Transverse colon (tissue), 4 donors: Measurements from ENCODE around the gene CIROP. TPM values are rescaled to one million over a fixed set of nuclear protein-coding genes. Genes with fewer than 3 reads are reported as not detected.

Experiments used
- DNase-seq: peaks from one replicate; pipeline ENCODE4 v3.0.0-alpha.2; 2019
- H3K27ac ChIP-seq, 4 donors: fragments of 200-600 bp; sonication (generic); 2 replicates each; pipeline ENCODE4 v1.5.1; 2016 to 2018; ENCODE audit warnings: inconsistent platforms in 4 of 4
- H3K27me3 ChIP-seq: fragments of 200-600 bp; sonication (generic); 2 replicates; pipeline ENCODE4 v1.5.1; 2017; ENCODE audit warnings: inconsistent platforms
- H3K36me3 ChIP-seq, 4 donors: fragments of 200-600 bp; sonication (generic); 2 replicates each; pipeline ENCODE4 v1.5.1; 2017 to 2019; ENCODE audit warnings: inconsistent platforms in 4 of 4
- H3K4me1 ChIP-seq, 4 donors: fragments of 200-600 bp; sonication (generic); 2 replicates each; pipeline ENCODE4 v1.5.1; 2017 to 2020; ENCODE audit warnings: inconsistent platforms in 4 of 4
- H3K4me3 ChIP-seq, 4 donors: fragments of 200-600 bp; sonication (generic); 1 replicate in 1 of 4; 2 replicates in 3 of 4; pipeline versions ENCODE4 v1.5.1 to v1.6.1; 2017 to 2019; ENCODE audit warnings: inconsistent platforms in 4 of 4
- H3K9me3 ChIP-seq, 2 donors: fragments of 200-600 bp; sonication (generic); 2 replicates each; pipeline ENCODE4 v1.5.1; 2017 to 2019; ENCODE audit warnings: inconsistent platforms in 2 of 2
- EP300 ChIP-seq: sonication (generic); formaldehyde crosslinking; IDR thresholded peaks from one replicate; pipeline ENCODE4 v1.6.1; 2017; ENCODE audit warnings: antibody characterized with exemption, low read depth
- POLR2A ChIP-seq: fragments of 450-650 bp; IDR thresholded peaks from one replicate; pipeline ENCODE4 v1.6.1; 2016; ENCODE audit warnings: antibody characterized with exemption, mild to moderate bottlenecking, moderate library complexity
- POLR2AphosphoS5 ChIP-seq, 3 donors: sonication (generic); formaldehyde crosslinking; IDR thresholded peaks; one replicate each; pipeline ENCODE4 v1.6.1; 2016; ENCODE audit warnings: antibody characterized with exemption in 3 of 3
- WGBS, 2 donors: methylation state at CpG; one replicate each; pipeline ENCODE4 v1.1.5; 2018; ENCODE audit warnings: low coverage in 1 of 2; 5-methylcytosine and 5-hydroxymethylcytosine counted together
- in situ Hi-C, 4 donors: fragments of 200-750 bp; cut with MboI; loops; one replicate each; pipeline versions ENCODE4 v1.15.0 to v1.15.1; 2017; ENCODE audit warnings: low sequenced_read_pairs in 3 of 4, low pct_ligation_motif_present in 1 of 4, low pct_unique_long_range_greater_than_20kb in 1 of 4
- intact Hi-C: fragments of 100-400 bp; cut with DNase I; formaldehyde crosslinking; loops from one replicate; pipeline ENCODE4 v1.15.1; 2023; ENCODE audit warnings: low total_unique reads
- total RNA-seq, 4 donors: library from RNA; depleted of rRNA; stranded (reverse); fragments of >200 nt; gene quantifications; one replicate each; pipeline ENCODE4 v1.1.0, GENCODE V29; 2016
- TF ChIP-seq, protein P1 (sequence below), 5 experiments: fragments of 200-600 bp in 3 of 5; fragments of 450-650 bp in 2 of 5; sonication (generic) in 3 of 5; IDR thresholded peaks; 1 replicate in 2 of 5; 2 replicates in 3 of 5; pipeline ENCODE4 v1.5.1; 2016 to 2017; ENCODE audit warnings: antibody characterized with exemption in 5 of 5, inconsistent platforms in 3 of 5, mild to moderate bottlenecking in 2 of 5, moderate library complexity in 1 of 5

Gene CIROP
- total RNA-seq, 4 donors from 2014 or later = not detected

DNA sequence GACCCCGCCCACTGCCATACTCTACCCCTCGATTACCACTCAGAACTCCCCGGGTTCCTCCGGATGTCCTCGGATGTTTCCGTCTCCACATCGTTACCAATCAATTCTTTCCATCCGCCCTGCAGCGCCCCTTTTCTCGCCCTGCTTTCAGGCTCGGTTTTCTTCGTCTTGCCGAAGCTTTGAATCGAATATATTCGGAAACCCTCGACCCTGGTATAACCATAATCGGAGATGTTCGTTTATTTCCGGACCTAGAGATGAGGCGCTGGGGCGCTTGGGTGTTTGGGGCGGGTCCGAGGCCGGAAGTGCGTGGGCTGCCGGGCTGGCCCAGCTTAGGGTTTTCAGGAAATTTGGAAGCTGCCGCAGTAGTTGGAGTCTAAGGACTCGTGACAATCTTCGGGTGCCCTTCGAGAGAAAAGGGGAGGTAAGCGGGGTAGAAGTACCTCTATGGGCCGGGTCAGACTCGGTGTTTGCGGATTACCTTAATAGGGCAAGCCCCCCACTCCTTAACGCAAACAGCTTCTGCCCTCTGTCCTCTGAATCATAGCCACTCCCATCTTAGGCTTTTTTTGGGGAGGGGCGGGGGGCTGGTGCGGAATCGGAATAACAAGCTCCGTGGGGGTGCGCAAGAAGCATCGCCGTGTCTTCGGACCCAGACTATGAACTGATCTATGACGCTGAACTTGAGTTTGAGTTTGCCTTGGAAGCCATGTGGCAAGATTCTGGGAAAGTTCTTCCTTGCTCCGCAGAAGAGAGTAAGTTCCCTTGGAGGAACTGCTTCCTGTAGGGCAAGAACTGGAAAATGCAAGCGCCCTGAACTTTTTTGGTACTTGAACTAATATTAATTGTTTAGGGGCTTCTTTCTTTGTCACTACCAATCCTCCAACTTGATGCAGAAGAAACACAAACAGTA is 9.3 kb downstream of the CIROP start, which contains the start of gene C14orf119:
C14orf119 (plus strand) TSS at position 310 of the 913 bp plus-strand sequence. CDS start 2,154 bp downstream, outside the sequence.
- Histone ChIP-seq H3K27ac (peak within 1 kb of the TSS; percentile 94 to 100 (median 98)), H3K27me3 (no peaks in the 10 kb centered on the region), H3K9me3 (no peaks in the 10 kb centered on the region), H3K4me3 (peak within 1 kb of the TSS; percentile 65 to 93 (median 84)), H3K4me1 (peaks cover 22 to 39% (median 26%) of the 10 kb centered on the region in 4 donors), H3K36me3 (peaks cover 0 to 29% (median 8%) of the 10 kb centered on the region in 4 donors)
- peak; percentile 100 for DNase-seq
- TF ChIP-seq POLR2A (peak; percentile 83), POLR2AphosphoS5 (IDR thresholded peaks at IDR 0.05) (peak; percentile 88 to 89 (median 89))
- TF ChIP-seq, protein P1, sequence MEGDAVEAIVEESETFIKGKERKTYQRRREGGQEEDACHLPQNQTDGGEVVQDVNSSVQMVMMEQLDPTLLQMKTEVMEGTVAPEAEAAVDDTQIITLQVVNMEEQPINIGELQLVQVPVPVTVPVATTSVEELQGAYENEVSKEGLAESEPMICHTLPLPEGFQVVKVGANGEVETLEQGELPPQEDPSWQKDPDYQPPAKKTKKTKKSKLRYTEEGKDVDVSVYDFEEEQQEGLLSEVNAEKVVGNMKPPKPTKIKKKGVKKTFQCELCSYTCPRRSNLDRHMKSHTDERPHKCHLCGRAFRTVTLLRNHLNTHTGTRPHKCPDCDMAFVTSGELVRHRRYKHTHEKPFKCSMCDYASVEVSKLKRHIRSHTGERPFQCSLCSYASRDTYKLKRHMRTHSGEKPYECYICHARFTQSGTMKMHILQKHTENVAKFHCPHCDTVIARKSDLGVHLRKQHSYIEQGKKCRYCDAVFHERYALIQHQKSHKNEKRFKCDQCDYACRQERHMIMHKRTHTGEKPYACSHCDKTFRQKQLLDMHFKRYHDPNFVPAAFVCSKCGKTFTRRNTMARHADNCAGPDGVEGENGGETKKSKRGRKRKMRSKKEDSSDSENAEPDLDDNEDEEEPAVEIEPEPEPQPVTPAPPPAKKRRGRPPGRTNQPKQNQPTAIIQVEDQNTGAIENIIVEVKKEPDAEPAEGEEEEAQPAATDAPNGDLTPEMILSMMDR (IDR thresholded peaks at IDR 0.05) = no peak
- 0 to 1% methylated on average over 19 to 46 of the region's 46 CpGs for WGBS, 2 donors
- intact Hi-C loops = no loop called here
- in situ Hi-C loops = no loop called here

DNA sequence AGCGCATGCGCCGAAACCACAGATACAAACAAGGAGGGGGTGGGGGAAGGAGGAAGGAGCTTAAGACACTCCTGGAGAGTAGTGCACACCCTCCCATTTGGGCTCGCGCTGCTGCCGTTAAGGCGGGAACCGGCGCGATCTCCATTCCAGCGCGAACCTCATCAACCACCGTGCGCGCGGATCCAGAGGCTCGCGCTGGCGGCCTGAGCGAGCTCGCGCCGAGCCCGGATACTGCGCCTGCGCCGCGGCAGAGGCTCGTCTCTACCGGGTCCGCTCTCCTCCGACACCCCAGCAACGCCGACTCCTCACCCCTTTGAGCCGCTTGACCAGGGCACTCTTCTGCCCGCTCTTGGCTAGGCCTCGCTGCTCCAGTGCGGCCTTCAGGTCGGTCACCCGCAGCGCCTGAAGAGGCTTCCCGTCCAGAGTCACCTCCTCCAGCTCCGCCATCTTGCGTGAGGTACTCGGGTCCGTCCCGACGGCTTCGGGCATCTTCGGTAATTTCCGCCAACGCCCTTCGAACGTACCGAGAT is 10.1 kb downstream of the CIROP start, which contains the start of gene ACIN1:
ACIN1 (minus strand) TSS at position 471 of the 530 bp plus-strand sequence; CDS start at position 447, 24 bp downstream.
- intact Hi-C loops (no loop called here), in situ Hi-C loops (no loop called here)
- peak within 1 kb of the TSS; percentile 94 to 100 (median 98) for H3K27ac ChIP-seq
- TF ChIP-seq POLR2A (peak; percentile 66), EP300 (no peak), POLR2AphosphoS5 (IDR thresholded peaks at IDR 0.05) (peak; percentile 24 to 87 (median 65))
- TF ChIP-seq, protein P1 (IDR thresholded peaks at IDR 0.05) = no peak
- 2% methylated on average over 26 to 38 of the region's 55 CpGs for WGBS, 2 donors
- H3K4me1 ChIP-seq = peaks cover 22 to 39% (median 26%) of the 10 kb centered on the region in 4 donors
- no peaks in the 10 kb centered on the region for H3K9me3 ChIP-seq
- H3K27me3 ChIP-seq = no peaks in the 10 kb centered on the region
- peak within 1 kb of the TSS; percentile 65 to 93 (median 84) for H3K4me3 ChIP-seq
- H3K36me3 ChIP-seq = peaks cover 0 to 37% (median 12%) of the 10 kb centered on the region in 4 donors
- no peak for DNase-seq

DNA sequence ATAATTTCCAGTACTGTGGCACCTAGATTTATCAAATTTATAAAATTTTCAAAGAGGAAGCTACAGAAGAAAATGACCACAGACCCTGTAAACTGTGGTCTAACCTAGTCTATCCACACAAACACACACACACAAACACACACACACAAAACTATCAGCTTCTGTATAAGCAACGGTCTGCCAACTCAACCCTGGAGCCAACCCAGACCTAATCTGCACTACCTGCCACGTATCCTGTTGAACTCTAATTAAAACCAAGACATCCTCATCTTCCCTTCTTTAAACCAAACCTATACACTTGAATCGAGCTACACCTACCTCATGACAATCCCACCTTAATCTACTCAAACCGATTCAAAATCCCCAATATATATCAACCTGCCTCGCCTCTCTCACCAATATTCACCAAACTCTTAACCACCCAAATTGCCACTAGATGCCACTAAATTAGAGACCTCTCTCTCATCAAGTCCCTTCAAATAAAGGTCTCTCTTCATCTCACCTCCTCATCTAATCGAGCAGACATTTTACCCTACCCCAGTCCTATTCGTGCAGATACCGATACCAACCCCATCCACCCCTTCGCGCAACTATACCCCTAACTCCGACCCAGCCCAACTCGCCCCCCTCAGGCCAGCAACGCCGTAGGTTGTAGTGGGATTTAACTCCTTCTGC is 10.7 kb downstream of the CIROP start:
- intact Hi-C loops = no loop called here
- Histone ChIP-seq H3K27ac (peak overlapping the region; percentile 94 to 100 (median 98)), H3K27me3 (no peaks in the 10 kb centered on the region), H3K4me3 (peak overlapping the region; percentile 53 to 86 (median 70)), H3K4me1 (peaks cover 22 to 39% (median 26%) of the 10 kb centered on the region in 4 donors), H3K36me3 (peaks cover 0 to 43% (median 15%) of the 10 kb centered on the region in 4 donors), H3K9me3 (no peaks in the 10 kb centered on the region)
- TF ChIP-seq, protein P1 (IDR thresholded peaks at IDR 0.05) = no peak
- TF ChIP-seq POLR2AphosphoS5 (IDR thresholded peaks at IDR 0.05) (no peak), POLR2A (no peak), EP300 (no peak)
- no peak for DNase-seq
- 1 to 3% methylated on average over 13 to 14 of the region's 14 CpGs for WGBS, 2 donors
- in situ Hi-C loops = no loop called here

DNA sequence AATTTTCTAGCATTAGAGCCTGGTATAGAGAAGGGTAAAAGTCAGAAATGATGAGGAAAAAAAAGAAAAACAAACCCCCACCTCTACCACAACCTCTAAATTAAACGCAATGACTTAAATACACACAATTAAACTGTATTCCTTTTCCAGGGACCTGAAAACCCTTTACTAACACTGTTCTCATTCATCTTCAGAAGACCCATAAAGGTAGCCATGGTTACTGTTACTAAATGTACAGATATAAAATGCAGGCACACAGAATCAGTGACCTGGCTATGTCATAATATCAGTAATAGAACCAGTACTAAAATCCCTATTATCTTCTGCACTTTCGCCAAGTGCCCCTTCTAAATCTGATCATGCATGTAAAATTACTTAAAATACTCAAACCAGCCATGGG is 11.3 kb downstream of the CIROP start:
- in situ Hi-C loops (no loop called here), intact Hi-C loops (no loop called here)
- Histone ChIP-seq H3K9me3 (no peaks in the 10 kb centered on the region), H3K27ac (peak overlapping the region in 1 of 4 donors; percentile 94), H3K4me1 (peaks cover 22 to 39% (median 26%) of the 10 kb centered on the region in 4 donors), H3K4me3 (peak overlapping the region in 3 of 4 donors; percentile 53 to 86 (median 65)), H3K36me3 (peaks cover 0 to 49% (median 18%) of the 10 kb centered on the region in 4 donors), H3K27me3 (no peaks in the 10 kb centered on the region)
- TF ChIP-seq POLR2A (no peak), EP300 (no peak), POLR2AphosphoS5 (IDR thresholded peaks at IDR 0.05) (no peak)
- TF ChIP-seq, protein P1 (IDR thresholded peaks at IDR 0.05) = no peak
- 68% methylated on average over 2 of the region's 2 CpGs for WGBS, 2 donors
- DNase-seq = no peak
